Middle frontal gyrus (tissue), 1 donor: ENCODE data around the gene MYCN.

Experiments used
- DNase-seq: peaks from one replicate; pipeline ENCODE4 v3.0.0-alpha.2; 2015; ENCODE audit warnings: low spot score; ENCODE audit errors: extremely low spot score

MYCN gene

DNA sequence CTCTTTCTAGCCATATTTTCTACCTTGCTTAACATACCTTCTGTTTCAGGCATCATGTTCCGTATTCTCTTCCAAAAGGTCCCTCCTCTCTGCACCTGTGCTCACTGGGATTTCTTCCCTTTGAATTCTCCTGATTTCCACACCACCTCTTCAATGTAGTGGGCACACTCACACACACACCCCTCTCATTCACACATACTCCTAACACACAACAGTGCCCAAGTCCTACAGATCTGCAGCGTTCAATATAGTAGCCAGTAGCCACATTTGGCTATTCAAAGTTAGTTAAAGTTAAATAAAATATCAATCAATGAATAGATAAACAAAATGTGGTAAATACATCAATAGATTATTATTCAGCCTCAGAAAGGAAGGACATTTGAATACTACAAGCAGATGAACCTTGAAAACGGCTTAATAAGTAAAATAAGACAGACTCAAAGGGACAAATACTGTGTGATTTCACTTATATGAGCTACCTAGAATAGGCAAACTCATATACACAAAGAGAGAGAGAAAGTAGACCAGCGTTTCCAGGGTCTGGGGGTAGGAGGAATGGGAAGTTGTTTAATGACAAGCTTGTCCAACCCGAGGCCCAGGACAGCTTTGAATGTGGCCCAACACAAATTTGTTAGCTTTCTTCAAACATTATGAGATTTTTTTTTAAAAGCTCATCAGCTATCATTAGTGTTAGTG is 34.4 kb downstream of the MYCN start:
- DNase-seq: no peak

DNA sequence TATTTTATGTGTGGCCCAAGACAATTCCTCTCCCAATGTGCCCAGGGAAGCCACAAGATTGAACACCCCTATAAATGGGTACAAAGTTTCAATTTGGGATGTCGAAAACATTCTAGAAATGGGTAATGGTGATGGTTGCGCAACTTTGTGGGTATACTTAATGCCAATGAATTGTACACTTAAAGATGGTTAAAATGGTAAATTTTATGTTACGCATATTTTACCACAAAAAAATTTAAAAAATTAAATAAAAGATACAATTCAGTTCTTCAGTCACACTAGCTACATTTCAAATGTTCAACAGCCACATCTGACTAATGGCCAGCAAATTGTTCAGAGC is 34.9 kb downstream of the MYCN start:
- DNase-seq: no peak

DNA sequence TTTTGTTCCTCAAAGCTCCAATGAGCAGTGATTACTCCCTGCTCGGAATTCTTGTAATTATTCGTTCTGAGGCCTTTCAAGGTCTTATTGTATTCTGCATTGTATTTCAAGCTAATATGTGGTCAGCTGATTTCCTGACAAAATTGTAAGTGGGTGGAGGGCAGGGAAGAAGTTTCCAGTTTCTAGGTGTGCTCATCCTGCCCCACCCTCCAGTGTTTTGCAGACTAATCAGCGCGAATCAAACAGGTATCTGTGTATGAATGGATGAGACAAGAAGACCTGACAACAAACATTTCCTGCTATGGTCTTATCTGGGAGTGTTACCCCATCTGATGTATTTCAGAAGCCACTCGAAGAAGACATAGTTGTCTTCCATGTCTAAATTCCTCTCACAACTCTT is 35.3 kb downstream of the MYCN start:
- no peak for DNase-seq

DNA sequence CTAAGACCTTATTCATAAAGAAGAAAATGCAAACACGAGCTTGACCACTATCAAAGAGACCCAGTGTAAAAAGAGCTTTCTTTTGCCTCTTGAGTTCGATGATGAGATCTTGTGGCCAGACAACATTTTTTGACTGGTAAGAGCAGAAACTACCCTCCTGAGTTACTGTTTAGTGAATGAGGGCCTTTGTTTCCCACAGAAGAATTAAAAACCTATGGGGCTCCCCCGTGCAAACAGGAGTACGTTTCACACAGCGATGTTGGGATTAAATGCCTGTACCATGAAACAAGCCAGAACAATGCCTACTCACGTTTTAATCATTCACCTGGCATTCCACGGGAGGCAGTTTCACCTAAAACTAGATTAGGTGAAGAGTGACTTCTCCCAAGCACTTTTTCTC is 36.0 kb downstream of the MYCN start:
- DNase-seq: no peak

DNA sequence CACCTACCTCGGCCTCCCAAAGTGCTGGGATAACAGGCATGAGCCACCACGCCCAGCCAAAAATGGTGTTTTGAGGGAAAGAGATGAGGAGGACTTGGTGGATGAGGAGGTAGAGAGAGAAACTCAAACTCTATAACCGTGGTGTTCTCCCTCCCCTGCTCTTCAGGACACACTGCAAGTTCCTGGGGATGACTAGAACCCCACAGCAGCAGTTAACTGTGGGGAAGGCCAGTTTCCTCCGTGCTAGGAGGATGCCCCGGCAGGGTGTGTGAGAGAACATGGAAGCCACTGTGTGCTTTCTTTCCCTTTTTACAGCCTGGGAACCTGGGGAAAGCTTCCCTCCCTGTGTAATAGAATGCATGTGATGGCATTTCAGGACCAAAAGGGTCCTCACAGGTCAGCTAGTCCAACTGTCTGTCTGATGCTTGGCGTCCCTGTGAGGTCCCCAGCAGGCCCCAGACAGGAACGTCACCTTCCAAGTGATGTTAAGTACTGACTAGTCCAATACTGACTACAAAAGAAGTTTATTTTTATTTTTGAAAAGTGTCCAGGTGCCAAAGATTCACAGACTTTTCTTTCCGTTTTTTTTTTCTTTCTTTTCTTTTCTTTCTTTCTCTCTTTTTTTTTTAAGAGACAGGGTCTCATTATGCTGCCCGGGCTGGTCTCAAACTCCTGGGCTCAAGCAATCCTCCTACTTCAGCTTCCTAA is 38.9 kb downstream of the MYCN start:
- DNase-seq: no peak

DNA sequence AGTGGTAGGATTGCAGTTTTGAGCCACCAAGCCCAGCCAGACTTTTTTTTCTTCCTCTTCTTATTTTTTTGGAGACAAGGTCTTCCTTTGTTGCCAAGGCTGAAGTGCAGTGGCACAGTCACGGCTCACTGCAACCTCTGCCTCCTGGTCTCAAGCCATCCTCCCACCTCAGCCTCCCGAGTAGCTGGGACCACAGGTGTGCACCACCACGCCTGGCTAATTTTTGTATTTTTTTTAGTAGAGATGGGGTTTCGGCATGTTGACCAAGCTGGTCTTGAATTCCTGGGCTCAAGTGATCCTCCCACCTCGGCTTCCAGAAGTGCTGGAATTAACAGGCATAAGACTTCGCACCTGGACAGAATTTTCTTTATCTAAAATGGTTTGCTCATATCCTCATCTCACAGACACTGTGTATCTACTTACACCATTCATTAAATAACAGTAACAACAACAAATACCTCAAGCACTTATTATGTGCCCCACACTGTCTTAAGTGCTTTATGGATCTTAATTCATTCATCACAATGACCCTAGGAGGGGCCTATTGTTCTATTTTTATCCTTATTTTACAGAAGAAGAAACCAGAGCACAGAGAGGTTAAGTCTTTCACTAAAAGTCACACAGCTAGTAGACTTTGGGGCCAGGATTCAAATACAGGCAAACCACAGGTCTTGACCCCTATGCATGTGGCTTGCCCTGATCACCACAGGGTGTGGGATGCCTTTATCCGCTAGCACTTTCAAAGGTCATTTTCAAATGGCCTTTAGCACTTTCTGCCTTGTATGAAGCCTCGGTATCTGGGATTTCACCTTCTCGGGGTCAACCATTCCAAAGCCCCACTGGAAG is 39.6 kb downstream of the MYCN start:
- no peak for DNase-seq

DNA sequence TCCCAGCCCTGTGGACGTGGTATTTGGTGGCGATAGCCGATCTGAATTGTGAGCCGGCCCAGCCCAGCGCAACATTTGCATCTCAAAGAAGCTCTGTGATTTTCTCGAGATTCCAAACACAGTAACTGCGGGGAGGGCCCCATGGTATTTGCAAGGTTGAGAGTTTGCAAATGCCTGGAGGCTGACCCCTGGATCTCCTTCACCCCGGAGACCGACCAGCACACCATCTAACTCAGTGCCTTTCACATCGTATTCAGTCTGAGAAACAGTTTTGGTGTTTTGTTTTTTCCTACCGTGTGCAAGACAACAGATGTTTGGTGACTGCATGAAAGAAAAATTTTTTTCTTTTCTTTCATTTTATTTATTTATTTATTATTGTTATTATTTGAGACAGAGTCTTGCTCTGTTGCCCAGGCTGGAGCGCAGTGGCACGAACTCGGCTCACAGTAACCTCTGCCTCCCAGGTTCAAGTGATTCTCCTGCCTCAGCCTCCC is 40.3 kb downstream of the MYCN start:
- no peak for DNase-seq

DNA sequence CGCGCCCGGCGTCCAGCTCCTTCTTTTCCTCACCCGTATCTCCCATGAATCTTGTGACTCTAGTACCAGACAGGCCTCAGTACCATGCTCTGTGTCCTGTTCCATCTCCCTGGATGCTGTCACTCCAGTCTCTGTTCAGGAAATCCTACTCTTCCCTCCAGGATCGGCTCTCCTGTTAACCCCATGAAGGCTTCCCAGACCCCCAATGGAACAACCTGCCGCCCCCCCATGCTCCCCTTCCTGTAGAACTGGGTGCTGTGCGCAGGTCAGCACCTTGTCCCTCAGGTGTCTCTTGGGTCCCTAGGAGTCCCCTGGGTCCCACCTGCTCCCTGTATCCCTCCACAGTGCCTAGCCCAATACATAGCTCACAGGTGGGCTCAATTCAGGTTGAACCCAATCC is 41.3 kb downstream of the MYCN start:
- no peak for DNase-seq

DNA sequence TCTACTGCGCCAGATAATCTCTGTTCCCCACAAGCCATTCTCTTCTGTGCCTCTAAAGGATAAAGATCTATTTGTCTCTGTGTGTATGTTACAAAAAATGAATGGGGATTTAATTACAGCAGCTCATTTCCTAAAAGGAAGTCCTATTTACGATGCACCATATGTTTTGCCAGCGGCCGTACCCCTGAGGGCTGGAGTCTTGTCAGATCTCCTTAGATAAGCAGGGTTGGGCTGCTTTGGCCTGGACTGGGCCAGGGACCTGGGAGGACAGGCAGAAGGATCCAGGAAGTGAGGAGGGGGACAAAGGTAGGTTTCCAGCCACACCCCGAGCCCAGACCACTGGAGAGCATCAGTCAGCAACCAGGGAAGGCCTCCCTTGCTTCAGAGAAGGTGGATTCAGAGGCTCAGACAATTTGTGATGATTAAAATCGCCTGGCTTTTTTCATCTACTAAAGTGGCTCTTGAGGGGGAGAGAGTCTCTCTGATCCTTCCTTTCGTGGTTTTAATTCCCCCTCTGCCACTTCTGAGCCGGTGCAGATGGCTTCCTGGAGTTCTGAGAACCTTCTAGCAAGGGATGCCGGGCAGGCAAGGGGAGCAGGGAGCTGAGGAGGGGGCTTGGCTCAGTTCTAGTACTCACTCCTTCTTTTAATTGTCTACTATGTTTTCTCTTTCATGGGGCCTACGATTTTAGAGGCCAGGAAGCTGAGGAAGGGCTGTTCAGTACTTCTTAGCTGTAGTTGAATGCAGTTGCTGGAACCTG is 42.1 kb downstream of the MYCN start:
- DNase-seq: no peak

DNA sequence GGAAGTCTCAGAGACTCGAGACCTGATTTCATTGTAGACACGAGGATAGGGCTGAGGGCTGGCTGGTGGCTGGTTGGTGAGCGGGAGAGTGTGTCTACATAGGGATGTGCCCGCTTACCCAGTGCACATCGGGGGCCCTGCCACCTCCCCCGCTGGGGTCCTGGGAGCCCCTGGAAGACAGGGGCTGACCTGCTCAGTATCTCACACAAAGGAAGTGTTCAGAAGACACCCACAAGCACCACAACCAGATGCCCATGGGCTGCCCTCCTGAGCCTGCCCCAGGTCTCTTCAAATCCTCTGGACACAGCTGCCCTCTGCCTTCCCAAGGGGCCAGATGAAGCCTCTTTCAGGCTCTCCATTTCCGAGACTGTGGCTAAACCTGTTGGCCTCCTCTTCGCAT is 43.1 kb downstream of the MYCN start:
- DNase-seq: no peak

DNA sequence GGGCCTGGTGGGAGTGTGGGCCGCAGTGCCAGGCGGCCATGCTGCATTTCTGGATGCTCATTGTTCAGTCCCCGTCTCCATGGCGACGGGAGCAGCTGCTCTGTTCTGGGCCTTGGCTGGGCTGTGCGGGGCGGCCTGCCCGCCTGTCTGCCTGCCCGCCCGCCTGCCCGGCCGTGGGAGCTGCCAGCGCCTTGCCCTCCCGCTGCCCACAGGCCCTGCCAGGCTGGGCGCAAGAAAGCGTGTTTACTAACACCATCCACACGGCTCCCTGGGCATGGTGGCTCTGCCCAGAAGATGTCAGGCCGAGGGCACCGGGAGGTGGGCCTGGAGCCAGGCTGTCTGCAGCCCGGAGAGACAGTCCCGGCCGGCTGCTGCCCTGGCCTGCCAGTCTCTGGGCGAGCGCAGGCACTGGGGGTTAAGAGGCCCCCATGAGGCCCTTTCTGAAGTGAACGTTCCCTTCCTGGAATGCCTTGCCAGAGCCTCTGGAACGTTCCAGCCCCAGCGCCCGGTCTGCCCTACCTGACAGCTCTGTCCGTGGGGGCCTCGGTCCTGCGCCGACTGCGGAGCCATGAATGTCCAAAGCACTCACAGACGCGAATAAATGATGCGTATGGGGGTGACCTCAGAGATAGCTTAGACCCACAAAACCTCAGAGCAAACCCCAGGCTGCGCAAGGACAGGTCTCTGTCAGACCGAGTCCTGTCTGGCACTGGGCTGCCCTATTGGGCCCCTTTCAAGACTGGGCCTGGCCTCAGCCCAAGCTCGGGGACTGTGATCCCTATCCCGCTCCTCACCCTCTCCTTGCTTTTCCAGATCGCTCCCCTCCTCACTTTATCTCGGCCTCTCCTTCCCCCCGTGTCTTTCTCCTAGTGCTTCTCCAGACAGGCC is 44.3 kb downstream of the MYCN start:
- peak; percentile 84 for DNase-seq

DNA sequence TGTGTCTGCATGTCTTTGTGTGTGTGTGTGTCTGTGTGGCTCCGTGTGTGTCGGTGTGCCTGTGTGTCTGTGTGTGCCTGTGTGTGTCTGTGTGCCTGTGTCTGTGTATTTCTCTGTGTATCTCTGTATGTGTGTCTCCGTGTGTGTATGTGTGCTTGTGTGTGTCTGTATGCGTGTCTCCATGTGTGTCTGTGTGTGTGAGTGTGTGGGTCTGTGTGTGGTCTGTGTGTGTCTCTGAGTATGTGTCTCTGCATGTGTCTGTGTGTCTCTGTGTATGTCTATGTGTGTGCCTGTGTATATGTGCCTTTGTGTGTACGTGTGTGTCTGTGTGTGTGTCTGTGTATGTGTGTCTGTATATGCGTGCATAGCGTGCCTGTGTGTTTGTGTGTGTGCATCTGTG is 45.2 kb downstream of the MYCN start:
- DNase-seq: no peak

DNA sequence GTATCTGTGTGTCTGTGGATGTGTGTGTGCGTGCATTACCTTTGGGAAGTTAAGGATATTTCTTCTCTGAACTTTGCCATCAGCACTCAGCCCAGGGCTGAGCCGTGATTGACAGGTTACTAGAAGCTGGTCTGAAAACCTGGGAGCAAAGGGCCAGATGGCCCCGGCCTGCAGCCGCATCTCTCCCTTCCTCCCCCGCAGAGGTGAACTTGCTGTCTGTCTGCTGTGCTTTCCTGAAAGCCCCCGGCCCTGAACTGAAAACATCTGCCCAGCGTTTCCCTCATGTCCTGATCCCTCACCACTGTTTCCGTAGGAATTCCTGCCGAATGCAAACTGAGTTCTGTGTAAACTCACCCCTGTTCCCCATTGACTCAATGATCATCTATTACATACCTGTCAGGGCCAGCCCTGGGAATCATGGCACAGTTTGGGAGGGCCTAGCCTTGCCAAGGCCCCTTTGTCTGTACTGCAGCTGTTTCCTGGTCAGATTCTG is 45.8 kb downstream of the MYCN start:
- no peak for DNase-seq

DNA sequence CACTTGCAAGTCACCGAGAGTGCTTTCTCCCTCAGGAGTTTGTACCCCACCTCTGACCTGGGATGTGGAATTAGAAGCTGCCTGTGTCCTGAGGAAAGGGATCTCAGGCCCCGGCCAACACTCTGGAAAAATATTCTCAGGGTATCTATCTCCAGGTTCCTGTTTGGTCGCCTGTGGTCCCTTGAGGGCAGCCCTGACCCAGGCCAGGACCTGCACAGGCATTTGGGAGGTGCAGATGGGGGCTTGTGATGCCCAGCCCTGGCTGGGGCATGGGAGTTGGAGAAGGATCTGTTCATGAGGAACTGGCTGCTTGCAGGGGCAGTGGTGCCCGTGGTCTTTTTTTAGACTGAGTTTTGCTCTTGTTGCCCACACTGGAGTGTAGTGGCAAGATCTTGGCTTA is 46.3 kb downstream of the MYCN start:
- DNase-seq: no peak

DNA sequence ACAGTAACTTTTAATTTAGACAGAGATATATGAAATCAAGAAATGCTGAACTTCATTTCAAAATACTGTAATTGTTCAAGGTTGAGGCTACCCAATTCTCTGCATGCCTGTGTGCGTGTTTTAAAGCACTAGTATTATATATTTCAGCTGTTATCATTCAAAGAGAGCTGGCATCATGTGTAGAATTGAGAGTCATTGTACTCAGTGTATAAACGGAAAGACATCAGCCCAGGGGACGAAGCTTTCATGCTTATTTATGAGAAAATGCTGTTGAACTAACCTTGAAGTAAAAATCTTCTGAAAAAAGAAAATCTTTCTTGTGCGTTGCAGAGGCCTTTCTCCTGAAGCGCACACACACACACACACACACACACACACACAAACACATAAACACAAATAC is 48.4 kb downstream of the MYCN start:
- no peak for DNase-seq

DNA sequence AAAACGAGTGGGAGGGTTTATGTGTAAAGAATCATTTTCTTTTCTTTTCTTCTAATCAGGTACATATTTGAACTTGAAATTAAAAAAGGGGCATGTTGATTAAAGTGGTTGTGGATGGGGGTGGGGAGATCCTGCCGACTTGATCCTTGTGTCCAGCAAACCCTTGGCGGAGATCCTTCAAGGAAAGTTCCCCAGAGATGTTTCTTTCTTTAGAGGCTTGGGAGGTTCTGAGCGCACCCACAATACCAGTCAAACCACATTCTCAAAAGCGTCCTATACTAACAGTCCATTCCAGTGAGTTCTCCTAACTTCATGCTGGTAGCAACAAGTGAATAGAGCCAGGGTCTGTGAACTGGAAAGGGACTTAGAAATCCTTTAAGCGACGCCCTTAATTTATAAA is 49.2 kb downstream of the MYCN start:
- no peak for DNase-seq

DNA sequence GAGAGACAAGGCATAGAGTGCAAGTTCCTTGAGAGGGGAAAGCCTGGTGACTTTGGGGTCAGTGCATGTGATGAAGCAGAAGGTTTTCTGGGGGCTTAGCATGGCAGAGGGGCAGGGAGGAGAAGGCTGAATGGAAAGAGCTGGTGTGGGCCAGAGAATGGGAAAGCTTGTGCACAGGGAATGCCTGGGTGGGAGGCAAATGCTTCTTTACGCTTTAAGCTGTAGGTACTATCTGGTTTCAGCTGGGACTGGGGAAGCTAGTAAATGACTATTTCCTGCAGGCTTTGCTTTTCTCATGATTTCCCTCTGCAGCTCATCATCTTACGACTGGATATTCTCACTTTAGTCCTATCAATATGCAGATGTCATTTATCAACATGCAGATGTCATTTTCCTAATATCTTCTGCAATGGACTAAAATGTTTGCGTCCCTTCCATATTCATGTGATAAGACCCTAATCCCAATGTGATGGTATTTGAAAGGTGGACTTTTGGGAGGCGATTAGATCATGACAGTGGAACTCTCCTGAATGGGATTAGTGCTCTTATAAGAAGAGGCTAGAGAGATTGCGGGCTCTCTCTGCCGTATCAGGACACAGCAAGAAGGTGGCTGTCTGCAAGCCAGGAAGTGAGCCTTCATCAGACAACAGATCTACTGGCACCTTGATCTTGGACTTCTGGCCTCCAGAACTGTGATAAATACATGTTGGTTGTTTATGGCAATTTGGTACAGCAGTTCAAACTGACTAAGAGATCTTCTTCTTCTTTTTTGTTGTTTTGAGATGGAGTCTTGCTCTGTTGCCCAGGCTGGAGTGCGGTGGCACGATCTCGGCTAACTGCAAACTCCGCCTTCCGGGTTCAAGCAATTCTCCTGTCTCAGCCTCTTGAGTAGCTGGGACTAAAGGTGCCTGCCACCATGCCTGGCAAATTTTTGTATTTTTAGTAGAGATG is 50.1 kb downstream of the MYCN start:
- no peak for DNase-seq

DNA sequence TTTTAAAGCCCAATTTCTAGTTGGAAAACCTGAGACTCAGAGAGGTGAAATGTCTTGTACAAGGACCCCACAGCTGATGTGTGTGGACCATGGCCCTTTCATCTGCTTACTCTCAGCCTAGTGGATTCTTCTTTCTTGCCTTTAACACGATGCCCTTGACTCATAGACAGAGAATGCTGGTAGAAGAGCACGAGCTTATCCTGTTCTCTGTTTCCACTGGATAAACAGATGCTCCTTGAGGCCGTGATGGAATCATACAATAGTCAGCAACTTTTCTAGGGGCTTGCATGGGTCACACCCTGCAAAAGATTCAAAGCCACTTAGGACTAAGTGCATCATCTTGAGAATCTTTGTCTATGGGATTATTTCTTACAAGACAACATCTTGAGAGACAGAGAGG is 50.9 kb downstream of the MYCN start:
- no peak for DNase-seq
